ENCODE results near the gene MEN1. TPM values are rescaled to one million over a fixed set of nuclear protein-coding genes. Genes with fewer than 3 reads are reported as not detected.

The MEN1 gene
- polyA plus RNA-seq, 3 donors: 44.7 to 49.1 (median 45.6) TPM

DNA sequence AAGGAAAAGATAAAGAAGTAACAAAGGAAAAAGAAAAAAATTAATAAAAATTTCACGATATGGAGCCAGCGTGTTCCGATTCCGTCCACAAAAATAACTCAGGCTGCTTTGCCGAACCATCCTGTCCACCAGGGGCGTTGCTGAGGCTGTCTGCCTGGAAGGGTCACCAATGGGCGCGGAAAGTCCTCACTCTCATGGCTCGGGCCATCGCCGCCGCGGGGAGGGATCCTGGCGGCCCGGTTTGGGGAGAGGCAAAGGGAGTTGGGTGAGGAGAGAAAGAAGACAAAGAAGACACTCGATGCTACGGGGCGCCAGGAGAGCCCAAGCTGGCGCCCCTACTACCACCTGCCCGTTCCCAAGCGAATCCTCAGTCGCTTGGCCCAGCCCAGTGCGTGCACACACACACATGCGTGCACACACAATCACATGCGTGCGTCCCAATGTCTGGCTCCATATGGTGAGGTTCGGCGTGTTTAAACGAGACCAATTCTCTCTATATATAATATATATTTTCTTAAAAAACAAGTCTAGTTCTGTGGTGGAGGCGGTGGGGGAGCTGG, 45.0 kb downstream of the MEN1 start:
- no peak for DNase-seq

DNA sequence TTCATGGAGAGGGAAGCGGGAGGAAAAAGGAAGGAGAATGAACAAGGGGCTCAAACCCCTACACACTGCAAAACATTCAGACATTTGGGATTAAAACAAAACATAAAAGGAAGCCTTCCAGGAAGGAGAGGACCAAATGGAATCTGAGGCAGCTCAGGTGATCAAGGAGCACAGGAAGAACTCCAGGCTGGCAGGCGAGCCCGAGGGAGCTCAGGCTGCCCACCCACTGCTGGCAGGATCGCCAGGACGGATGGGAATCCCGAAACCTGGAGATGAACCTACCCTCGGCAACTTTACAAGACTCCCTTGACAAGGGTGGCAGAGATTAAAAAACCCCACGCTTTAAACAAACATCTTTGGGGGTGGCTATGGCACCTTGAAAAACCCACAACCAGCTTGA, 45.6 kb downstream of the MEN1 start:
- no peak for DNase-seq

DNA sequence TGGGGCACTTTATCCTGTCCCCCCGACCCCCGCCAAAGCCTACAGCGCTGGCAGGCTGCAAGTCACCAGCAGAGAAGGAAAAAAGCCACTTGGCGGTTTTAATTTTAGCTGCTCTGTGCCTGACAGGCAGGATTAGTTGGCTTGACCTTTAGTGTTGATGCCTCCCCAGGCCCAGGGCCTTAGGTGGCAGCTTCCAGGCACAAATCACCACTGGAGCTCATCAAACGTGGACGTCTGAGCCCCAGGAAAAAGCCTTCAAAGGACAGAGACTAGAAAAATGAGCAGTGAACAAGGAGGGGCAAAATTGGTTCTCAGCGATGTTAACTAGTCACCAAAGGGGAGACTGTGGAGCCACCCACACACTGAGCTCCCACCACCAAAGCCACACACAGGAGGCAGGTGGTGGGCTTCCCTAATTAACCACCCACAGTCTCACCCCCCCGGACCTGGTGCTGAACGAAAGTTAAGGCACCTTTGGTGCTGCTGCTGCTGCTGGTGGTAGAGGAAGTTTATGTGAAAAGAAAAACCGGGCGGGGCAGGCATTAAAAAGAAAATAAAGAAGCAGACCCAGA, 46.2 kb downstream of the MEN1 start:
- no peak for DNase-seq

DNA sequence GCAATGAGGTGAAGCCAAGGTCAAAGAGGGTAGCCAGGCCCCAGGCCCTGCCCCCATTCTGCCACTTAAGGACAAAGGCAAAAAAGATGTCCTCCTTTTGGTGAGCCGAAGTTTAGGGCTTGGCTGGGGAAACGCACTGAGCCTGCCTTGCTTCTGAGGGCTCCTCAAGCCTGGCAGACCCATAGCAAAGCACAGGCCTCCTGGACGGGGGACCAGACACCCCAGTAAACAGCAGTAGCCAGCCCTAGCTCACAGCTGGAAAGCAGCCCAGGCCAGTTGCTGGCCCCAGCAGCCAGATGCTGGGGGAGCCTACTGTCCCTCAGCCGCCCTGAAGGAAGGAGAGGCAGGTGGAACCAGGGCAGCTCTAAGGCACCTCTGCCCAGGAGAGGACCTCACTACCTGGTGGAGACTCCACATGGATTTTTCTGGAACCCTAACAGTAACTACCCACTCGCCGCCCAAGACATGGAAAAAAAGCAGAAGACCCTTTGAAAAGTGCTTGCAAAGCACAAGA, 46.8 kb downstream of the MEN1 start:
- DNase-seq: no peak

DNA sequence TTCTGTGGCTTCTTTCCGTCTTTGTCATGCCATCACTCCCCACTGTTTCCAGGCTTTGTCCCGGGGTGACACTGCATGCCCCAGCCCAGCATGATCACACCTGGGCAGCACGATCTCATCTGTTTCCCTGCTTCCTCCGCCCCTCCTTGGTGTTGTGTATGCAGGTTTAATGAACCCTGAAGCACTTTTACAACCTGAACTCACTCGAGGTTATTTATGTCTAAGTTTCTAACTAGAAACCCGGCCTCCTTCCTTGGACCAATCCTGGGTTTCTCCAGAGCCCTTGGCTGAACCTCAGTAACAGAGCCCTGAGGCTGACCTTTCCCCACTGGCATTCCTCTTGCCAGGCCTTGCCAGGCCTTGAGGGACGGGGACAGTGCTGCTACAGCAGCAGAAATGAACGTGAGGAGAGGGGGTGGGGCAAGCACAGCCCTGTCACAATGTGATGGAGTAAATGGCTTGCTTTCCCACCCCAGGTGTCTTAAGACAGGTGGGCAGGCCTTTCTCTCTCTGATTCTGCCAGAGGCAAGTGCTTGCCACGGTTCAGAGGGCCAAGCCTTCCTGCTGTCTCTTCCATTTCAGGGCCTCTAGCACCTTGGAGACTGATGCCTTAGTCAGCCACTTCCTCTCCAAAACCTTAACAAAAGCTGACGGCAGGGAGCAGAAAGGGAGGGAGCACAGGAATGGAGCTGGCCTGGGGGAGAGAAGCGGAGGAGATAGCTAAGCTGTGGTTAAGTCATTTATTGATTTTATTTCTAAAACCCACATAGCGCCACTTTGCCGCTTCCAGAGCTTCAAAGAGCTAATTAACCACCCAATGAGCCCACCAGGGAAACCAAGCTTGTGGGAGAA, 47.5 kb downstream of the MEN1 start:
- DNase-seq: peak; percentile 91

DNA sequence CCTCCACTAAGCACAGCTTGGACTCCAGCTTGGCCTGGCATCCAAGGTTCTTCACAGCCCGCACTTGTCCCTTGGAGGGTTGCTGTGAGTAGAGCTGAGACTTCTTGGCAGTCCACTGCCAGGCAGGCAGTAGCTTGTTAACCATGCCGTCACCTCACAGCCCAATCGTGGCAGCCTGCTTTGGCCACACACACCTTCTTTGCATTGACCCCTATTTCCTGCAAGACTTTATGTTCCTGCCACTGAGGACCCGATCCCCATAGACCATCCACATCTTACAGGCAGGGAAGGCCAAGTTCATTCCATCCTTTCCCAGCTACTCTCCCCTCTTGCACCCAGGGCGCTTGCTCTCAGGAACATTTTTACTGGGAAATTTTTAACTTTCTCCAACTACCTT, 48.1 kb downstream of the MEN1 start:
- DNase-seq: no peak

DNA sequence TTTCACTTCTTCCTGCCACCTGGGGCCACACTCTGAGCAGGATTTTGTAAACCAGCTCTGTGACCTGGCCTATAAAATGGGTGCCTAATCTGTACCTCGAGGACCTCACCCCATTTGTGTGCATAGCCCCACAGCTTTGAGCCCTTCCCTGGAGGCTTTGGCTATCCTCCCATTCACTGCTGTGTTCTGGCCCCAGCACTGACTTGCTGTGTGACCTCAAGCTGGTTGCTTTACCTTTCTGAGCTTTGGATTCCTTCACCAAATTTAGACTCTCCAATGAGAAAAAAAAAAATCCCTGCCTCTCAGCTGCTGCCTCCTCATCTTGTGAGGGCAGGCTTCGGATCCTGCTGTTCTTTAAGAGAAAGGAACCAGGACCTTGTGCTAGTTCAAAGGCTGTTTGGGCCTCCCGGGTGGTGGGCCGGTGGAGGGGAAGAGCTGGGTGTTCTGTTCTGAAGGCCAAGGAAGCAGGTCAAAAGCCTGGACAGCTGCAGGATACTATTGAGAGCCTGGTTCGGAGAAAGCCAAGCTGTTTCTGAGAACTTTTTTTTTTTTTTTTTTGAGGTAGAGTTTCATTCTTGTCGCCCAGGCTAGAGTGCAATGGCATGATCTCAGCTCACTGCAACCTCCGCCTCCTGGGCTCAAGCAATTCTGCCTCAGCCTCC, 49.5 kb downstream of the MEN1 start:
- no peak for DNase-seq

DNA sequence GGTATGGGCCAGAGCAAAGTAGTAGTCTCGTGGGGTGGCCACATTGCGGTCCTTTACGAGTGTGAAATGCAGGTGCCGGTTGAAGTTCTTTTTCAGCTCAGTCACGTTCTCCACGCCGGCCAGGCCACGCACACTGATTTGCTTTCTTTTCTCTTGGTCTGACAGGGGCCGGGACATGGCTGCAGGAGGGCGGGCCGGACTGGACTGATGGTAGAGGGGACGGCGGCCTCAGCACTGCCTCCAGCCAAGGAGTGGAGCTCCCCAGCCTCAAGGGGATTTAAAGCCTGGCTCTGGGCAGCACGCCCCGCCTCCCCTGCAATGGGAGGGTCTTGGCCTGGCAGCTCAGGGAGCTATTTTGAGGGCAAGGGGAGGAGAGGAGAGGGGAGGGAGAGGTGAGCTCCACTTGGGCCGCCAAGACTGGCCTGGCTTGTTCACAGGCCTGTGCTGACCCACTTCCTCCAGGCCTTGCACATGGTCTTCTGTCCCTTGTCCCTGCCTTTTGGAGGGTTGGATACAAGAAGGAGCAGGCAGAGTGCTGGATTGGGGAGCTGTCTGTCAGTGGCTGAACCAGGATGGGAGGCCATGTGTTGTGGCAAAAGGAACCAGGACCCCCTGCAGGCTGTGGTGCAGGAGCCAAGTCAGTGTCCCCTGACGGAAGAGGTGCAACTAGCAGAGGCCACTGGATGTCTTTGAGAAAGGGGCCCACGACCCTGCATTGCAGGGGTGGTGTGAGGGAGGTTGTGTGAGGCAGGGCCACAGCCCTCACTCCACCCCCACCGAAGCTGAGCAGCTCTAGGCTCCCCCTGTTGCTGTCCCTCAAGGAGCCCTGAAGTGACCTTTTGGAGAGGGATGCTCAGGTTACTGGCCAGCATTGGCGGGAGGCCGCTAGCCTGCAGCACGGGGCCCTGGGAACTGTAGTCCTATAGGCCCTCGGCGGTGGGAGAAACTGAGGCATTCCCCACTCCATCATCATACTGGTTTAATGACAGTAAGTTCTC, 50.3 kb downstream of the MEN1 start, which contains the start of gene PYGM:
PYGM (minus strand) TSS at position 253 of the 998 bp plus-strand sequence; CDS start at position 177, 76 bp downstream.
- no peak for DNase-seq

DNA sequence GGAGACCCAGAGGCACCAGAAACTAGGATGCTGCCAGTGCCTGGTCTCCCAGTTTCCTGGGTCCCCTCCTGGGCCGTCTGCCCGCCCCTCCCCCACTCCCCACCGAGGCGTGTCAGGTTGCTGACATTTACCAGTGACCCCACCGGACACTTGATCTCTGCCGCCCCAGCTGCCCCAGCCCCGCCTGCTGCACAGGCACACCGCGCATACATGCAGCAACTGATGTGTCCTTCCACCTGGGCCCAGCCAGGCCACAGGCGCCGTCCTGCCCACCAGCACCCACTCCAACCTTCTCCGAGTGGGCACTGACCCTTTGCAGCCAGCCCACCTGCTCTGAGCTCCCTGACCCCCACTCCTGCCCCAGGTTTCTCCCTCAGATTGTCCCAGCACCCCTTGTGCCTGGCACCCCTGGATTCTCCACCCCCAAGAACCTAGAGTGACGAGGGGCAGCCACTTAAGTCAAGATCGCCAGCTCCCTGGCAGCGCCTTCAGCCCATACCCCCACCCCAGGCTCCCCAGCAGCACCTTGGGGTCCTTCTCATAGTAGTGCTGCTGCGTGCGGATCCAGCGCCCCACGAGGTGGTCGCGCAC, 51.1 kb downstream of the MEN1 start:
- DNase-seq: no peak

DNA sequence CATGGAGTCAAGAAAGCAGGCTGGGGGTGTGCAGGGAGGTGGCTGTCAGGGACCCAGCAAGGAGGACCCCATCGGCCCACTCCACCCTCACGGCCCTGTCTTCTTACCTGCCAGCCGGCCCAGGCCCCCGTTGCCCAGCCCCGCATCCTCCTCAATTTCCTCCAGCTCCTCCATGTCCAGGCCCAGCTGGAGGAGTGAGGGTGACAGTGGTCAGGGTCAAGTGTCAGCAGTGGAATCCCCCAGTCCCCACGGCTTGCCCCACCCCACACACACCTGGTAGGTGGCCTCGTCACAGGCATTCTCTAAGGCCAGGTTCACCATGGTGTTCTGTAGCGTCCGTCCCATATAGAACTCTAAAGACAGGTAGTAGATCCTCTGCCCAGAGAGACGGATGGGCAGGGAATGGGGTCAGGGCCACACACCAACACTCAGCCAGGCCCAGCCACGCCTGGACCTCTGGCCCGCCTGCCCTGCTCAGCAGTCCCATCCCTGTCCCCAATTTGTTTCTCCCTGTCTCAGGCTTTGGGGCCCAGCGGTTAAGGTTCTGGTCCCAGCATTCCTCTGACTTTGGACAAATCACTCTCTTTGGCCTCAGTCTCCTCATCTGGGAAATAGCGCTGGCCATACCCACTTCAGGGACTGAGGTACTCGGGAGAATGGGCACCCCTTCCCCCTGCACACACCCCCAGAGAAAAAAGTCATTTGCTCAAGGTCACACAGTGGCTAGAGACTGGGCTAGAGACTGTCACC, 51.8 kb downstream of the MEN1 start:
- no peak for DNase-seq

DNA sequence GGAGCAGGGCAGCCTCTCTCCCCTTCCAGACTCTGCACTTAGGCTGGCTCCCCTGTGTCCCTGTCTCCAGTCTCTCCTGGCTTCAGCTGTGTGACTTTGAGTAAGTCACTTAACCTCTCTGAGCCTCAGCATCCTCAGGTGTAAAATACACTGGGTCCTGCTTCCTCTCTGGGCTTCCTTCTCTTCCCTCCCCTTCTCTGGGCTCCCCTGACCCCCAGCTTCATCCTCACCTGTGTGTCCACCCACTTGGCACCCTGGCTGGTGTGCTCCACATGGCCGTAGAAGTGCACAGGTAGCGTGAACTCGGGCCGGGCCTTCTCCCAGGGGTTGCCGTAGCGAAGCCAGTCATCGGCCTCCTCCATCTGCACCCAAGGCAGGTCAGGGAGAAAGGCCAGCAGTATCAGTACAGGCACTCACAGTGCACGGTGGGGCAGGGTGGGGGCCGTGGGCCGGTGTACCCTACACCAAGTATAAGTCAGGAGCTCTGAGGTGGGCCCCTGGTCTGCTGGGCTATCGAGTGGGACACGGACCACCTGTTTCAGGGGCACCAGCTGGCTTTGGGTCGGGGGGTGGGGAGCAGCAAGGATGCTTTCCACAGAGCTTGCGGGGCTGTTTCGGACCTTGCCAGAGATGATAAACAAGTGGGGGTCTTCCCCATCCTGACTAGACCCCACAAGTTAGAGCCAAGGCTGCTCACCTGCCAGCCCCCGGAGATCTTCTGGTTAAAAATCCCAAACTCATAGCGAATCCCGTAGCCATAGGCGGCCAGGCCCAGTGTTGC, 52.6 kb downstream of the MEN1 start:
- DNase-seq: no peak

DNA sequence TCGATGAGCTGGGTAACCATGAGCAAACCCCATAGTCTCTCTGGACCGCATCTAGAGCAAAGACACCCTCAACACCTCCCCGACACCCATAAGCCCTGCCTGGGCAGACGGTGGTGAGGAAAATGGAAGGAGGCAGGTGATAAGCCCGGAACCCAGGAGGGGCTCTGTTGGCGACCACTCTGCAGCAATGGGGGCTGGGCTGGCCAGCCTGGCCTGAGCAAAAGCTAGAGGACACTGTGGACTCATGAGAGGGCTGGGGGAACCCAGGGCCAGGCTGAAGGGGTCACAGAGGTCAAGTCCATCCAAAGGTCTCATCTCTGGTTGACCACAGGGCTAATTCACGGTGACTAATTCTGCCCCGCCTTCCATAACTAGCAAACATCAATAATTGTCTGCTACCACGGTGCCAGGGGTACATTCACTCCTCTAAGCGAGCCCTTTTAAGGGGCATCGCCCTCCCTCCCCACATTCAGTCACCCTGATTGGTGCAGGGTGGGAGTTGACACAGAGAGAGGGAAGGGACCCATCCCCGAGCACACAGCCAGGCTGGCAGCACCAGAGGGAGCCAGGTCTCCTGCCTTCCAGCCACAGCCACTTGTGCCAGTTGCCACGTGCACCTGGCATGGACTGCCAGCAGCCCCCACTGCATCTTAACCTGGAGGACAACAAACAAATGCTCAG, 54.5 kb downstream of the MEN1 start:
- no peak for DNase-seq

DNA sequence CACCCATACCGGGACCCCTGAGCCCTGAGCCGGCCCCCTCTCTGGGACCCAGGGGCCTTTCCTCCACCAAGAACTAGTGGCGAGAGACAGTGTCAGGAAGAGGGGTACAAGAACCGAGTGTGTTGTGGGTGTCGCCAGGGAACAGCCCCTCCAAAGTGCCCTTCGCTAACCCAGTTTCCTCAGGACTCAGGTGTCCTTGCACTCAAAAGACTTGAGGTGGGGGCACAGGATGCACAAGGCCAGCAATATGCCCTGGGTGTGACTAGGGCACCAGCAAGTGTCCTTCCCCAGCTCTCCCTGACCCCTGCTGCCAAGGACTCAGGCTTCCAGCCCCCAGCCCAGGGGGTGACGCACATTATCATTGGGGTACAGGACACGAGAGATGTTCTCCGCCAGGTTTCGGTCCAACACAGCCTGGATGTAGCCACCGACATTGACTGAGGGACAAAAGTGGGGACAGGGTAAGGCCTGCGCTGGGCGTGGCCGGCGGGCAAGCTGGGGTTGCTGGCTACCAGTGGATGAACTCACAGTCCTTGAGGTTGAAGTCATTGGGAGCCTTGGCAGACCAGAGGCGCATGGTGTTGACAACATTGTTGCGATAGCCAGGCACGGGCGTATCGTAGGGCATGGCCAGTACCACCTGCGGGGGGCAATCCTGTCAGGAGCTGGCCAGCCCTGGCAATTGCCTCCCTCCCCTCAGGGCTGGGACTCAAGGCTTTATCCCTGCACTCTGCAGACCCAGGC, 55.3 kb downstream of the MEN1 start:
- DNase-seq: no peak

DNA sequence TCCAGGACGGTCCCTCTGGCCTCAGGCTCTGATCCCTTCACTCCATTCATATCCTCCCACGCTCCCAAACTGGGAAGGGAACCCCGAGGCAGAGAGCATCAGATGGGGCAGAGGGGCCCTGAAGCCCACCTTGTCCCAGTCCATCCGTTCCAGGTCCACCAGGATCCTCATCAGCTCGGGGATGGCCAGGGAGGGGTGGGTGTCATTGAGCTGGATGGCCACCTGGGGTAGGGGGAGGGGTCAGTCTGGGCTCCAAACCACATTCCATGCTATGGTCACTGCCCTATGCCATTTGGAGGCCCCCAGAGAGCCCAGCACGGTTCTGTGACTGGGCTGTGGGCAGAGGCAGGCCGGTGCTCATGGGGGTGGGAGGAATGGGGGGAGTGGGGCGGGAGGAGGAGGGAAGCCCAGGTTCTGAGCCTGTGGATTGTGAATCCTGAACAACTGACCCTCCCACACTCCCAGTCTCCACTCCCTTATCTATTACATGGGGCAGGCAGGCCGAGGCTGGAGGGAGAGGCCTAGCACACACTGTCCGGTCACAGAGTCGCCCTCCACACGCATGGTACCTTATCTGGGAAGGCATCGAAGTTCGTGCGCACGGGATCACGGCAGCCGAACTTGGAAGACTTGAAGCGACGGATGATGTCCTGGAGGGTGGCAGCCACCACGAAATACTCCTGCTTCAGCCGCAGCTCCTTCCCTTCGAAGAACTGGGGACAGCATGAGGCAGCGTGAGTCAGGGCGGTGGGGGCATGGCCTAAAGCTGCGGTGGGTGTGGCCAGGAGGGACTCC, 56.0 kb downstream of the MEN1 start:
- DNase-seq: no peak

Data from renal pelvis (tissue), 4 donors.